Ovary (tissue), 9 donors: ENCODE data around the gene OTOP3. TPM values are rescaled to one million over a fixed set of nuclear protein-coding genes. Genes with fewer than 3 reads are reported as not detected.

Source experiments
- DNase-seq, 5 donors: peaks; one replicate each; pipeline ENCODE4 v3.0.0-alpha.2; 2019 to 2020
- H3K27ac ChIP-seq, 2 donors: fragments of 200-600 bp; one replicate each; pipeline versions ENCODE4 v1.5.1 to v1.8.0; 2019 to 2022
- H3K27me3 ChIP-seq: fragments of 200-600 bp; one replicate; pipeline ENCODE4 v1.8.0; 2022
- H3K36me3 ChIP-seq: fragments of 200-600 bp; sonication (generic); one replicate; pipeline ENCODE4 v1.5.1; 2019
- H3K4me1 ChIP-seq: one replicate; pipeline ENCODE4 v1.8.1; 2013; ENCODE audit warnings: mild to moderate bottlenecking, moderate library complexity; ENCODE audit not compliant: insufficient read depth
- H3K4me3 ChIP-seq: fragments of 200-600 bp; sonication (generic); one replicate; pipeline ENCODE4 v1.5.1; 2017
- H3K9me3 ChIP-seq, 2 donors: fragments of 200-600 bp in 1 of 2; sonication (generic) in 1 of 2; one replicate each; pipeline versions ENCODE4 v1.5.1 to v1.8.1; 2013 to 2019; ENCODE audit warnings: mild to moderate bottlenecking in 1 of 2, moderate library complexity in 1 of 2
- EP300 ChIP-seq: sonication (generic); formaldehyde crosslinking; IDR thresholded peaks from one replicate; pipeline ENCODE4 v1.6.1; 2017; ENCODE audit warnings: antibody characterized with exemption
- POLR2A ChIP-seq: fragments of 450-650 bp; IDR thresholded peaks from one replicate; pipeline ENCODE4 v1.6.1; 2017; ENCODE audit warnings: antibody characterized with exemption, mild to moderate bottlenecking, moderate library complexity
- WGBS, 3 donors: extraction: QIAGEN DNeasy Blood & Tissue Kit in 1 of 3; methylation state at CpG; one replicate each; pipeline versions ENCODE4 v1.1.5 to v1.1.7; 2013 to 2017; 5-methylcytosine and 5-hydroxymethylcytosine counted together
- intact Hi-C, 4 donors: fragments of 100-400 bp; cut with DNase I; formaldehyde crosslinking; loops; one replicate each; pipeline versions ENCODE4 v1.11.0 to v1.15.1; 2022 to 2023
- polyA plus RNA-seq, 2 donors: library from polyadenylated mRNA; stranded (reverse); fragments of 200-250 nt in 1 of 2; fragments of 350-450 nt in 1 of 2; fragmentation: Illumina TruSeq in 1 of 2; extraction: RNeasy Lipid Tissue Mini Kit (QIAGEN cat#74804) in 1 of 2; gene quantifications; one replicate each; pipeline ENCODE4 v1.2.3, GENCODE V29; 2013 to 2014
- total RNA-seq, 7 donors: library from RNA; depleted of rRNA in 2 of 7; stranded (reverse); fragments of >200 nt in 2 of 7; fragmentation: NEBNext Ultra II Directional in 3 of 7; extraction: Animal tissue kit (Norgen Biotek cat#: 25700) in 3 of 7; gene quantifications; one replicate each; pipeline versions ENCODE4 v1.1.0 to v1.2.4, GENCODE V29; 2016 to 2023
- TF ChIP-seq, protein P1 (sequence below), 3 donors: fragments of 450-650 bp in 2 of 3; fragments of 200-600 bp in 1 of 3; IDR thresholded peaks; one replicate each; pipeline versions ENCODE4 v1.5.1 to v1.8.0; 2016 to 2022; ENCODE audit warnings: antibody characterized with exemption in 3 of 3, mild to moderate bottlenecking in 1 of 3
- donor health status: DM: no; HTN: no; CAD: no; lungs with moderate emphysema.
- donor health status: DM: no; HTN: no; CAD: no.
- donor health status: Bipolar disorder and iron deficiency.
- donor health status: DM: yes; HTN: yes; CAD: no.
- donor health status: DM: no; HTN: no; CAD: no.
- donor health status: DM: yes; HTN: yes; CAD: no.

OTOP3 gene
- total and polyA plus RNA-seq, 9 donors = not detected

DNA sequence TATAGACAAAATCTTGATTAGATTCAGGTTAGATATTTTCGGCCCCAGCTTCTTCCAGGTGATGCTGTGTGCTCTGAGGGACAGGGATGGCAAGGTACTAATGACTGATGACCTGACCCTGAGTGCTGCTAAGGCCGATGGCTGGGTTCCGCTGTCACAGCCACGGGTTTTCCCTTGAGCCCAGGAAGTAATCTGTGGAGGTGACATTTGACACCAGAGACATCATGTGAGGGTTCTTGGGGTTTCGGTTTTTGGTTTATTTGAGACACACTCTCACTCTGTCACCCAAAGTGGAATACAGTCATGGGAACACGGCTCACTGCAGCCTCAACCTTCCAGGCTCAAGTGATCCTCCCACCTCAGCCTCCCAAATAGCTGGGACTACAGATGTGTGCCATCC lies 9.8 kb downstream of the OTOP3 start:
- H3K4me3 ChIP-seq = no peak overlapping the region
- H3K36me3 ChIP-seq = no peaks in the 10 kb centered on the region
- no peaks in the 10 kb centered on the region for H3K4me1 ChIP-seq
- TF ChIP-seq EP300 (no peak), POLR2A (no peak)
- TF ChIP-seq, protein P1, sequence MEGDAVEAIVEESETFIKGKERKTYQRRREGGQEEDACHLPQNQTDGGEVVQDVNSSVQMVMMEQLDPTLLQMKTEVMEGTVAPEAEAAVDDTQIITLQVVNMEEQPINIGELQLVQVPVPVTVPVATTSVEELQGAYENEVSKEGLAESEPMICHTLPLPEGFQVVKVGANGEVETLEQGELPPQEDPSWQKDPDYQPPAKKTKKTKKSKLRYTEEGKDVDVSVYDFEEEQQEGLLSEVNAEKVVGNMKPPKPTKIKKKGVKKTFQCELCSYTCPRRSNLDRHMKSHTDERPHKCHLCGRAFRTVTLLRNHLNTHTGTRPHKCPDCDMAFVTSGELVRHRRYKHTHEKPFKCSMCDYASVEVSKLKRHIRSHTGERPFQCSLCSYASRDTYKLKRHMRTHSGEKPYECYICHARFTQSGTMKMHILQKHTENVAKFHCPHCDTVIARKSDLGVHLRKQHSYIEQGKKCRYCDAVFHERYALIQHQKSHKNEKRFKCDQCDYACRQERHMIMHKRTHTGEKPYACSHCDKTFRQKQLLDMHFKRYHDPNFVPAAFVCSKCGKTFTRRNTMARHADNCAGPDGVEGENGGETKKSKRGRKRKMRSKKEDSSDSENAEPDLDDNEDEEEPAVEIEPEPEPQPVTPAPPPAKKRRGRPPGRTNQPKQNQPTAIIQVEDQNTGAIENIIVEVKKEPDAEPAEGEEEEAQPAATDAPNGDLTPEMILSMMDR (IDR thresholded peaks at IDR 0.05) = no peak
- intact Hi-C loops = no loop called here
- no peak for DNase-seq
- no peak overlapping the region for H3K27ac ChIP-seq
- WGBS, 3 donors = 39 to 43% (median 41%) methylated on average over 6 of the region's 6 CpGs
- no peaks in the 10 kb centered on the region for H3K9me3 ChIP-seq
- no peaks in the 10 kb centered on the region for H3K27me3 ChIP-seq

DNA sequence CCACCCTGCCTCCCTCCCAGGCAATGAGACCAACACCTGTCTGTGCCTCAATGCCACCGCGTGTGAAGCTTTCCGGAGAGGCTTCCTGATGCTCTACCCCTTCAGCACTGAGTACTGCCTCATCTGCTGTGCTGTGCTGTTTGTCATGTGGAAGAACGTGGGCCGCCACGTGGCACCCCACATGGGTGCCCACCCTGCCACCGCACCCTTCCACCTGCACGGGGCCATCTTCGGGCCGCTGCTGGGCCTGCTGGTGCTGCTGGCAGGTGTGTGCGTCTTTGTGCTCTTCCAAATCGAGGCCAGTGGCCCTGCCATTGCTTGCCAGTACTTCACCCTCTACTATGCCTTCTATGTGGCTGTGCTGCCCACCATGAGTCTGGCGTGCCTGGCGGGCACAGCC lies 10.9 kb downstream of the OTOP3 start:
- Histone ChIP-seq H3K36me3 (no peaks in the 10 kb centered on the region), H3K9me3 (no peaks in the 10 kb centered on the region), H3K27ac (no peak overlapping the region), H3K27me3 (no peaks in the 10 kb centered on the region), H3K4me1 (no peaks in the 10 kb centered on the region), H3K4me3 (no peak overlapping the region)
- intact Hi-C loops = no loop called here
- no peak for DNase-seq
- no peak for TF ChIP-seq EP300
- TF ChIP-seq POLR2A = no peak
- TF ChIP-seq, protein P1 (IDR thresholded peaks at IDR 0.05) = no peak
- 83 to 94% (median 83%) methylated on average over 13 to 14 of the region's 14 CpGs for WGBS, 3 donors

DNA sequence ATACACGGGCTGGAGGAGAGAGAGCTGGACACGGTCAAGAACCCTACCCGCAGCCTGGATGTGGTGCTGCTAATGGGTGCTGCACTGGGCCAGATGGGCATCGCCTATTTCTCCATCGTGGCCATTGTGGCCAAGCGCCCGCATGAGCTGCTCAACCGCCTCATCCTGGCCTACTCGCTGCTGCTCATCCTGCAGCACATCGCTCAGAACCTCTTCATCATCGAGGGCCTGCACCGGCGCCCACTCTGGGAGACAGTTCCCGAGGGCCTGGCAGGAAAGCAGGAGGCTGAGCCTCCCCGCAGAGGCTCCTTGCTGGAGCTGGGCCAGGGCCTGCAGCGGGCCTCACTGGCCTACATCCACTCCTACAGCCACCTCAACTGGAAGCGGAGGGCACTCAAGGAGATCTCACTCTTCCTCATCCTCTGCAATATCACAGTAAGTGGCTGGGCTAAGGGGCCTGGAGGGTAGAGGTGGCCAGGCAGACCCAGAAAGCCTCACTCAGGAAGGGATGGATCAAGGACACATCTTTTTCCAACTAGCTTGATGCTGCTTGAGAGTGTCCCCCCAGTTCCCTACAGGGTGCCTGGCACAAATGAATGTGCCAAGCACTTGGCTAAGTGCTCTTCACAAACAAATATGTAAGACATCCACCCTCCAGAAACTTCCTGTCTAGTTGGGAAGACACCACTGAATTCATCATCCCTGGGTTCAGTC lies 11.5 kb downstream of the OTOP3 start:
- Histone ChIP-seq H3K4me1 (no peaks in the 10 kb centered on the region), H3K27ac (no peak overlapping the region), H3K27me3 (no peaks in the 10 kb centered on the region), H3K36me3 (no peaks in the 10 kb centered on the region), H3K4me3 (no peak overlapping the region), H3K9me3 (no peaks in the 10 kb centered on the region)
- WGBS, 3 donors = 86 to 96% (median 91%) methylated on average over 15 to 17 of the region's 17 CpGs
- intact Hi-C loops = no loop called here
- TF ChIP-seq, protein P1 (IDR thresholded peaks at IDR 0.05) = no peak
- TF ChIP-seq EP300 (no peak), POLR2A (no peak)
- DNase-seq = no peak

DNA sequence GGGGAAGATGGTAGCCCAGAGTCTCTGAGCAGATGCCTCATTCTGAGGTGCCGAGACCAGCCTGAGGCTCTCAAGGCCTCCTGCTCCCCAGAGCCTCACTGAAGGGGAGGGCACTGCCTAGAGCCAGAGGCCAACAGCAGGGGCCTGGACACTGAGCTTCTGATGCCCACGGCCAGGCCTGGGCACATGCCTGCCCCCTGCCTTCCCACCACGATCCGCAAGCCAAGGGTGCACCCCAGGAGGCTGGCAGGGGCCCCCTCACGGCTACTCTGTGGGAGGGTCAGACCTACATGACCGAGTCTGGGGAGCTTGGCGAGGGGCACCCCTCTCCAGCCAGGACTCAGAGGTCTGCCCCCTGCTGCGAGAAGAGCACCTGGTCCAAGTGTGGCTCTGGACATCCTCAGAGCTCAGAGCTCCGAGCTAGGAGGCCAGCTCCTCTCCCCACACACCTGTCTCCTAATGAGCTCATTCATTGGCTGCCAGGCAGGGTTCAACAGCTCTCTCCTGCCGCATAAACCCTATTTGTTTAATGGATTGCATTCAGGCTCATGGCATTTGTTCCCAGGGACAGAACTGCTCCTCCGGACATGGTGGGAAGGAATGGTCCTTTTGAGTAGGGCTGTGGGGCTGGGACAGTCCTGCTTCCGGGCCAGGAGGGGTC lies 13.9 kb downstream of the OTOP3 start:
- H3K4me3 ChIP-seq = no peak overlapping the region
- H3K27me3 ChIP-seq = no peaks in the 10 kb centered on the region
- H3K9me3 ChIP-seq = no peaks in the 10 kb centered on the region
- H3K36me3 ChIP-seq = no peaks in the 10 kb centered on the region
- intact Hi-C loops = loop anchor here in 3 of 4 donors (5.0 to 10.0 kb wide), 3 partner anchors 85 to 157 kb away; no protein-coding TSS in a partner anchor
- no peak overlapping the region for H3K27ac ChIP-seq
- H3K4me1 ChIP-seq = no peaks in the 10 kb centered on the region
- no peak for TF ChIP-seq POLR2A
- no peak for TF ChIP-seq EP300
- TF ChIP-seq, protein P1 (IDR thresholded peaks at IDR 0.05) = no peak
- WGBS, 3 donors = 43 to 50% (median 47%) methylated on average over 6 to 12 of the region's 12 CpGs
- no peak for DNase-seq
